GM10266 (cell line): Measurements from ENCODE around the gene LIN7A.

Experiments used
- DNase-seq: peaks from one replicate; pipeline ENCODE4 v3.0.0; 2012; ENCODE audit errors: extremely low spot score
- CTCF ChIP-seq: IDR thresholded peaks from 2 replicates; pipeline ENCODE4 v1.5.1; 2012; ENCODE audit warnings: mild to moderate bottlenecking, low read depth; ENCODE audit not compliant: control insufficient read depth, insufficient read depth; ENCODE audit errors: missing control alignments

LIN7A gene

GRCh38 chr12:80869264-80869663 lies 68.5 kb downstream of the LIN7A start:
- TF ChIP-seq CTCF = no peak
- no peak for DNase-seq

- no peak for DNase-seq
- no peak for TF ChIP-seq CTCF
Observed at GRCh38 chr12:80868576-80868975, 69.2 kb downstream of the LIN7A start.

- no peak for TF ChIP-seq CTCF
- DNase-seq = no peak
Observed at GRCh38 chr12:80867941-80868340, 69.8 kb downstream of the LIN7A start.

GRCh38 chr12:80864046-80864735 lies 73.5 kb downstream of the LIN7A start:
- TF ChIP-seq CTCF = no peak
- no peak for DNase-seq

- no peak for DNase-seq
- TF ChIP-seq CTCF = no peak
Observed at GRCh38 chr12:80862531-80862930, 75.2 kb downstream of the LIN7A start.

- no peak for TF ChIP-seq CTCF
- DNase-seq = no peak
Observed at GRCh38 chr12:80861641-80862378, 75.9 kb downstream of the LIN7A start.

GRCh38 chr12:80860928-80861327 lies 76.8 kb downstream of the LIN7A start:
- DNase-seq = no peak
- TF ChIP-seq CTCF = no peak
